Activated CD8-positive, alpha-beta T cell treated with anti-CD3 and anti-CD28 coated beads for 36 hours (primary cell): Measurements from ENCODE around the gene RAB20. TPM values are rescaled to one million over a fixed set of nuclear protein-coding genes. Genes with fewer than 3 reads are reported as not detected.

Source experiments
- ATAC-seq: fragments of 200-7000 bp; cut with Tn5 transposase; one replicate; pipeline ENCODE4 v1.10.0; 2021; ENCODE audit warnings: mild to moderate bottlenecking, moderate library complexity
- CTCF ChIA-PET: fragments of 350-600 bp; sonication (Branson Sonifier 250); formaldehyde crosslinking; loops from one replicate; lab custom pipeline; 2021; ENCODE audit warnings: antibody characterized with exemption; lab: Charles Lee
- POLR2A ChIA-PET: fragments of 350-600 bp; sonication (Branson Sonifier 250); formaldehyde crosslinking; loops from one replicate; lab custom pipeline; 2021; ENCODE audit warnings: antibody characterized with exemption; lab: Charles Lee
- DNase-seq: peaks from one replicate; pipeline ENCODE4 v3.0.0-alpha.2; 2020
- H3K27ac Mint-ChIP-seq: one replicate; pipeline ENCODE4 v1.8.0; 2021; ENCODE audit warnings: mild to moderate bottlenecking, mixed read lengths
- H3K27me3 Mint-ChIP-seq: one replicate; pipeline ENCODE4 v1.8.0; 2021; ENCODE audit warnings: mixed read lengths
- H3K36me3 Mint-ChIP-seq: one replicate; pipeline ENCODE4 v1.8.0; 2021; ENCODE audit warnings: low read depth, mixed read lengths
- H3K4me1 Mint-ChIP-seq: one replicate; pipeline ENCODE4 v1.8.0; 2021; ENCODE audit warnings: low read depth, mixed read lengths
- H3K4me3 Mint-ChIP-seq: one replicate; pipeline ENCODE4 v1.8.0; 2021; ENCODE audit warnings: mild to moderate bottlenecking, moderate library complexity, mixed read lengths
- H3K9me3 Mint-ChIP-seq: one replicate; pipeline ENCODE4 v1.8.0; 2021; ENCODE audit warnings: mixed read lengths
- intact Hi-C: fragments of 100-400 bp; cut with micrococcal nuclease; formaldehyde crosslinking; loops from one replicate; pipeline ENCODE4 v1.10.0; 2022
- total RNA-seq, 2 experiments: library from RNA; stranded (reverse); gene quantifications; one replicate each; pipeline ENCODE4 v1.2.3, GENCODE V29; 2021
- TF ChIP-seq, protein P1 (sequence below): fragments of 200-600 bp; IDR thresholded peaks from one replicate; pipeline ENCODE4 v1.8.0; 2022; ENCODE audit warnings: antibody characterized with exemption, mild to moderate bottlenecking

The RAB20 gene
- total RNA-seq, 2 experiments from 2014 or later, result 10.3 to 11.1 TPM

DNA sequence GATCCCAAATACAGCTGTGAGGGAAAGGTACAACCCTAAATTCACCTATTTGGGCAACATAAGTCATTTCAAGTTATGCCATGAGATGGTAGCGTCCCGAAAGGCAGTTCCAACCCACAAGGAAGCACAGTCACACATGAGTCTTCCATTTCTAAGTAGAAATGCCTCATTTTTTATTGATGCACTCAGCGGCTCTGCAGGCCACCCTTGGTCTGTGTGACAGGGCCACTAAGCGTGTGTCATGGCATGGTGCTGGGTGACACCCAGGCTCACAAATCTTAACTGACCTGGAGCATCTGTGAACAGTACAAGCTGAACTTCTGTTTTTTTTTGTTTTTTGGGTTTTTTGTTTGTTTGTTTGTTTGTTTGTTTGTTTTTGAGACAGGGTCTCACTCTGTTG, 15.1 kb downstream of the RAB20 start:
- ChIA-PET CTCF (no interaction called here), POLR2A (no interaction called here)
- TF ChIP-seq, protein P1, sequence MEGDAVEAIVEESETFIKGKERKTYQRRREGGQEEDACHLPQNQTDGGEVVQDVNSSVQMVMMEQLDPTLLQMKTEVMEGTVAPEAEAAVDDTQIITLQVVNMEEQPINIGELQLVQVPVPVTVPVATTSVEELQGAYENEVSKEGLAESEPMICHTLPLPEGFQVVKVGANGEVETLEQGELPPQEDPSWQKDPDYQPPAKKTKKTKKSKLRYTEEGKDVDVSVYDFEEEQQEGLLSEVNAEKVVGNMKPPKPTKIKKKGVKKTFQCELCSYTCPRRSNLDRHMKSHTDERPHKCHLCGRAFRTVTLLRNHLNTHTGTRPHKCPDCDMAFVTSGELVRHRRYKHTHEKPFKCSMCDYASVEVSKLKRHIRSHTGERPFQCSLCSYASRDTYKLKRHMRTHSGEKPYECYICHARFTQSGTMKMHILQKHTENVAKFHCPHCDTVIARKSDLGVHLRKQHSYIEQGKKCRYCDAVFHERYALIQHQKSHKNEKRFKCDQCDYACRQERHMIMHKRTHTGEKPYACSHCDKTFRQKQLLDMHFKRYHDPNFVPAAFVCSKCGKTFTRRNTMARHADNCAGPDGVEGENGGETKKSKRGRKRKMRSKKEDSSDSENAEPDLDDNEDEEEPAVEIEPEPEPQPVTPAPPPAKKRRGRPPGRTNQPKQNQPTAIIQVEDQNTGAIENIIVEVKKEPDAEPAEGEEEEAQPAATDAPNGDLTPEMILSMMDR, result no peak

GRCh38 chr13:110542169-110542796, 19.2 kb downstream of the RAB20 start:
- DNase-seq (no peak), ATAC-seq (no peak)
- H3K9me3 Mint-ChIP-seq, result no peaks in the 10 kb centered on the region
- no peaks in the 10 kb centered on the region for H3K27me3 Mint-ChIP-seq
- no peak overlapping the region for H3K27ac Mint-ChIP-seq
- ChIA-PET POLR2A (no interaction called here), CTCF (no interaction called here)
- no peak overlapping the region for H3K4me3 Mint-ChIP-seq
- TF ChIP-seq, protein P1, result no peak
- intact Hi-C loops, result no loop called here
- H3K4me1 Mint-ChIP-seq, result no peaks in the 10 kb centered on the region
- H3K36me3 Mint-ChIP-seq, result peaks cover 4% of the 10 kb centered on the region

More for the DNA sequence above, 15.1 kb downstream of the RAB20 start:
- no peaks in the 10 kb centered on the region for H3K9me3 Mint-ChIP-seq
- H3K4me1 Mint-ChIP-seq, result no peaks in the 10 kb centered on the region
- intact Hi-C loops, result no loop called here
- H3K27me3 Mint-ChIP-seq, result no peaks in the 10 kb centered on the region
- DNase-seq (no peak), ATAC-seq (no peak)
- H3K27ac Mint-ChIP-seq, result no peak overlapping the region
- no peak overlapping the region for H3K4me3 Mint-ChIP-seq
- H3K36me3 Mint-ChIP-seq, result peaks cover 4% of the 10 kb centered on the region

DNA sequence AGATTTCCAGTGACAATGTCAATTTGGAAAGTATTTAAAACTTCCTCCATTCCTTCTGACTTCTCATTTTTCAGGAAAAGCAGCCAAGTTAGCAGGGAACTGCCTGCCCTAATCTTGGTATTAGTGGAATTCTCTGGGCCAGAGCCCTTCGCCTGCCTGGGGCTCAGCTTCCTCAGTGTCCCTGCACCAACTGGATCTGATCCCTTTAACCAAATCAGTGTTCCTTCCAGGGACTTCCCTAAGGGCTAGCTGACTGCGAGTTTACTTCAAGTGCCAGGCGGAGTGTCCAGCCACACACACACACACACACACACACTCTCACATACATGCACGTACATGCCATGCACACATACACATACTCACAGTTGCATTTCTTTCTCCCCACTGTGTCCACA, 20.0 kb downstream of the RAB20 start:
- H3K9me3 Mint-ChIP-seq, result no peaks in the 10 kb centered on the region
- peaks cover 4% of the 10 kb centered on the region for H3K36me3 Mint-ChIP-seq
- no peaks in the 10 kb centered on the region for H3K4me1 Mint-ChIP-seq
- no peaks in the 10 kb centered on the region for H3K27me3 Mint-ChIP-seq
- H3K4me3 Mint-ChIP-seq, result no peak overlapping the region
- ChIA-PET CTCF (no interaction called here), POLR2A (no interaction called here)
- intact Hi-C loops, result no loop called here
- no peak overlapping the region for H3K27ac Mint-ChIP-seq
- TF ChIP-seq, protein P1, result no peak
- ATAC-seq (no peak), DNase-seq (no peak)

DNA sequence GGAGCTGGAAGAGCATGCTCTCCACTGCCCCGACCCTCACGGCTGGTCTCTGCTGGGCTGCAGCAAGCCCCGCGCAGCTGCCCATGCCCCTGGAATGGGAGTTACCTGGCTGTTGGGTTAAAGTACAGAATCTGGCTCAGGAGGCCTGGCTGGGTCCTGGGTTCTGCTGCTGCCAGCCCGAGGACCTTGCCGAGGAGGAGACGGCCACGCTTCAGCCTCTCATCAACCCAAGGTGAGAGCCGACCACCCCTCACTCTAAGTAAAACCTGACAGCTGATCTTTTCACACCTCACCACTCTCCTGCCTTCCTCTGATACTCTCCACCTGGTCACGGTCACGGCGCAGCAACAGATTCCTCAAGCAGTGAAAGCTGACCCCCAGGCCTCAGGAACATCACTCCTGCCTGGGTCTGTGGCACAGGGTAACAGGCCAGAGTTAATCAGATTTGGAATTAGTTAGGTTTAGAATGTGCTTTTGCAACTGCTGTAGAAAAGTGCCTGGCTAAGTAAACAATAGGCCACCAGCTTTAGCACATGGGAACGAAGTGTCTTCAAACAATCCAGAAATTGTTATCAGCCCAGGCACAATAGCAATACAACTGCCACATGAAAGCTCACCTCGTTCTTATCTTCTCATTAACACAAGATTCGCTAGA, 20.5 kb downstream of the RAB20 start:
- H3K27me3 Mint-ChIP-seq, result no peaks in the 10 kb centered on the region
- H3K4me1 Mint-ChIP-seq, result peaks cover 3% of the 10 kb centered on the region
- ChIA-PET CTCF (interaction anchor here (1.6 kb wide), 1 partner anchor 85 kb away, joined by 3 read pairs; no protein-coding TSS in a partner anchor), POLR2A (interaction anchor here (1.2 kb wide), 1 partner anchor 13 kb away, joined by 4 read pairs; no protein-coding TSS in a partner anchor)
- no peak overlapping the region for H3K4me3 Mint-ChIP-seq
- H3K9me3 Mint-ChIP-seq, result no peaks in the 10 kb centered on the region
- TF ChIP-seq, protein P1, result no peak
- DNase-seq (no peak), ATAC-seq (no peak)
- H3K36me3 Mint-ChIP-seq, result peaks cover 1% of the 10 kb centered on the region
- no peak overlapping the region for H3K27ac Mint-ChIP-seq
- intact Hi-C loops, result no loop called here

DNA sequence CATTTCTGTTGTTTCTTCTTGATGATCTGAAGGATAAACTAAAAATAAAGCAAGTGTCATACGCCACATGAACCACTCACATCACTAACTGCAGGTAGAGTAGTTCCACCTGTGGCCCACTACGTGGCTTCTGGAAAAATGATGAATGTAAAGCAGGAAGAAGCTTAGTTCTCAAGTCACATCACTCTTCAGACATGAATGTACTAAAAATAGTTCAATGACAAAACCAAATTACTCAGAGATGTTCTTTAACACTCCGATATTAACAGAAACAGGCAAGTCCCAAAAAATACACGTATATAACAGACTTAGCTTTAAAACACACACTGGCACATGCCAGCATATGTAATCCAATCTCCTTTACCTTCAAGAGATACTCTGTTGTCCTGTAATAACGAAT, 21.6 kb downstream of the RAB20 start:
- no peaks in the 10 kb centered on the region for H3K27me3 Mint-ChIP-seq
- H3K4me1 Mint-ChIP-seq, result peaks cover 3% of the 10 kb centered on the region
- DNase-seq (no peak), ATAC-seq (no peak)
- no peak overlapping the region for H3K27ac Mint-ChIP-seq
- H3K4me3 Mint-ChIP-seq, result no peak overlapping the region
- no peaks in the 10 kb centered on the region for H3K9me3 Mint-ChIP-seq
- TF ChIP-seq, protein P1, result no peak
- no peaks in the 10 kb centered on the region for H3K36me3 Mint-ChIP-seq
- CTCF ChIA-PET, result interaction anchor here (1.6 kb wide), 1 partner anchor 84 kb away, joined by 3 read pairs; no protein-coding TSS in a partner anchor
- POLR2A ChIA-PET, result interaction anchor here (1.2 kb wide), 1 partner anchor 12 kb away, joined by 4 read pairs; no protein-coding TSS in a partner anchor
- intact Hi-C loops, result no loop called here
